Hematopoietic multipotent progenitor cell treated with erythropoietin and hydrocortisone succinate and interleukin-3 and kit ligand, for 4 days (in vitro differentiated cells): ENCODE data around the gene RPS6KA2.

ENCODE experiments used
- DNase-seq: peaks from one replicate; pipeline ENCODE4 v3.0.0-alpha.2; 2015

Gene RPS6KA2

DNA sequence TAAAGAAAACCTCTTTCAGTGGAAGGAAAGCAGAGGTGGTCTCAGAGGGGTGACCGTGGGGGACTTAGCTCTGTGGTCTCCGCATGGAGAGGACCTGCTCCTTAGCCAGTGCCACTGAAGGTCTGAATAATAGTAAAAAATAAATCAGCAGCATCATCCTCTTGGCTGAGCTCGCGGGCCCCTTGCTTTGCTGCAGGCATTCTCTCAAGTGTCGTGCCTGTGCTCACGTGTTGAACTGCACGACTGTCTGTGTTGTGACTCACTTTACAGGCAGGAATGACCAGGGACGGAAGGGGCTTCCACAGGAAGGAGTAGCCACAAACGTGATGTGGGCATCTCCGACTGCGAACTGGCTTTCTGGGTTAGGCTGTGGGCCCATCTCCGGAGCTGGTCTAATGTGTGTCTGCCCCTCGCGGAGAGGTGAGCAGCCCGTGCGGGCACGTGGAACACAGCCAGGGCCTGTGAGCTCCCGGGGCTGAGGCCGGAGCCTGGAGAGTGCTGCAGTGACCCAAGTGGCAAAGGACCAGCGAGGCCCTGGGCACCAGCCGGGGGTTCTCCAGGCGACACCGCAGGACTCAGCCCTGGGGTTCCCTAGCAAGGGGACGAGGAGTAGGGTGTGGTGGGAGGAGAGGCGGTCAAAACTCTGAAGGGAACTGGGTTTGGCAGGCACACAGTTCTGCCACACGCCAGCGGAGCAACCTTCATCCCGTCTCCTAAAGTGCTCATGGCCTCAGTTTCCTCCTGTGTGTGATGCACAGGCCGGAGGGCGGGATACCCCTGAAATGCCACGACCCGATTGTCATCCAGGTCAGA is 129.8 kb downstream of the RPS6KA2 start:
- DNase-seq = no peak

DNA sequence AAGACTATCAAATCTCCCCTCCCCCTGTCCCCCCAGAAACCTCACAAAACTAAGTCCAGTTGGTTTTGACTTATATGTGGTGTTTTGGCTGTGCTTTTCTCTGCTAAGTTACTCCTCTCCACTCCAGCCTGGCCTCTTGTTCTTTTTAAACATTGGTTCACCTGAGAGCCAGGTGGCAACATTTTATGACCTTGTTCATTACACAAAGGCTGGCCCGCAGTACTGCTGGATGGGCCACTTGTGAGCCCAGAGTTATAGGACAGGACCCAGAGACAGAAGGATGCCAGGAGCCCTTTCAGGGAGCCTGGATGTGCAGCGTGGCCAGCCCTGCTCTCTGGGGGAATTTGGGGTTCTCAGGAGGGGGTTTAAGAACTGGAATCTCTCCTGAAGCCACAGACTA is 130.6 kb downstream of the RPS6KA2 start:
- DNase-seq = no peak

- no peak for DNase-seq
Measured at GRCh38 chr6:166495487-166496314, 131.3 kb downstream of the RPS6KA2 start.

DNA sequence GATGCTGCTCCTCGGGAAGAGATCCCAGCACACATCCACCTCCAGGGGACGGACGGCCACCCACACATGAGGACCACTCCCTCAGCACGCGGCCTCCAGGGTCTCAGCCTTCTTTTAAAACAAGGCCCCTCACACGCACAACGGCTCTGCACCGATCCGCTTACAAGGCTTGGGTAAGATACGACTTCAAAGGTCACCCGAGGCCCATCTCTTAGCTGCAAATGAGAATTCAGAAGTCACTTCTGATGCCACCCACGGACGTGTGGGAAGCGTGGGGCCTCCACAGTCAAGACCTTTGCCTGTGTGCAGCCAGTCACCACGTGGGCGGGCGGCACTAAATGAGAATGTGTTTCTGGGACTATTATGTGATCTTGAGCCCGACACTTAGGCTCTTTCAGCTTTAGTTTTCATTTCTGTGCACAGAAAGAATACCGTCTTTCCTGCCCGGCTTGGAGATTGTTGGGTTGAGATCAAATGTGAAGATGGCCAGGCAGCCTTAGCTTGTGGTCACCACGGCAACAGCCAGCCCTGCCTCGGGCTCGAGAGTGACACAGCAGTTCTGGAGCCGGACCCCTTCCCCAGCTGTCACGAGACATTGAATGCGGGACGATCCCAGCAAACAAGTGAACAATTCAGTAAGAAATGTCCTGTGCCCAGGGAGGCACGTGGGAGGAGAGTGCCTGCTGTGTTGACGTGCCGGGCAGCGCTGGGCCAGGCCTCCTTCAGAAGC is 132.1 kb downstream of the RPS6KA2 start:
- DNase-seq = no peak

DNA sequence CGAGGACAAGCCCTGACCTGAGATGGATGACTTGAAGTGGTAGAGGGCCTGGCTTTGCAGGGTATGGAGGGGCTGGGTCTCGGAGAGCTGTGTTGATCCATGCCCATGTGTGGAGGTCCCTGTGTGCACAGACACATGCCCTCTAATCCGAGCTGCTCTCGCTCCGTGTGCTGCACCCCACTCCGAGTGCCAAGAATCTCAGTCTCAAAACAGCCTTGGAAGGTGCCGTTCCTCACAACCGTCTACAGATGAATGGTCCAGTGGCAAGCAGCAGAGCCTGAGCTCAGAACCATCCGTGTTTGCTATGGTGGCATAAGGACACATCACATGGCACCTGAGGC is 133.0 kb downstream of the RPS6KA2 start:
- DNase-seq = no peak

- DNase-seq = no peak
Measured at GRCh38 chr6:166493427-166494100, 133.5 kb downstream of the RPS6KA2 start.

DNA sequence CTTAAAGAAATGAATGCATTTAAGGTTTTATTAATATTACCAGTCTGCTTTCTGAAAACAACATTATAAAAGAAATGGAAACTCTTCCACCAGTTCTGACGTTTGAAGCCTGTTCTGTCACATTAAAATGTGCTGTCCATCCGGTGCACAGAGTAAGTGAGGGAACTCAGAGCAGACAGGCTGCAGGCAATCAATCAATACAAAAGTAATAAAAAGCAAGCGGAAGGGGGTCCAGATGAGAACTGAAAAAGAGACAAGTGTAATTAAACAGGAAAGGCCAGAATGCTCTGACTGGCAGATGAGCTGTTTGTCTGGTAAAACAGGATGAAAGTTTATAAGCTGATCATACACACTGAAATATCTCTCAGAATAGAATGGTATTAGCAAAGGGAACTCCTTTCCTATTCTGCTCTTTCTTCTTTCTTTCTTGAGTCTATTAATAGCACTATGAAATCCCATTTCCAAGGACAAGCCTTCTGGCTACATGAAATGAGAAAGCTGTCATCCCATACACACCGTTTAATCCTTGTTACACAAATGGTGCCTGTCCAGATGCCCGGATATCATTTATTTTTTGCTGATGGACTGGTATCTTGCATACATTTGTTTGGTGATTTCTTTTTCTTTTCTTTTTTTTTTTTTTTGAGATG is 134.8 kb downstream of the RPS6KA2 start:
- DNase-seq = no peak

DNA sequence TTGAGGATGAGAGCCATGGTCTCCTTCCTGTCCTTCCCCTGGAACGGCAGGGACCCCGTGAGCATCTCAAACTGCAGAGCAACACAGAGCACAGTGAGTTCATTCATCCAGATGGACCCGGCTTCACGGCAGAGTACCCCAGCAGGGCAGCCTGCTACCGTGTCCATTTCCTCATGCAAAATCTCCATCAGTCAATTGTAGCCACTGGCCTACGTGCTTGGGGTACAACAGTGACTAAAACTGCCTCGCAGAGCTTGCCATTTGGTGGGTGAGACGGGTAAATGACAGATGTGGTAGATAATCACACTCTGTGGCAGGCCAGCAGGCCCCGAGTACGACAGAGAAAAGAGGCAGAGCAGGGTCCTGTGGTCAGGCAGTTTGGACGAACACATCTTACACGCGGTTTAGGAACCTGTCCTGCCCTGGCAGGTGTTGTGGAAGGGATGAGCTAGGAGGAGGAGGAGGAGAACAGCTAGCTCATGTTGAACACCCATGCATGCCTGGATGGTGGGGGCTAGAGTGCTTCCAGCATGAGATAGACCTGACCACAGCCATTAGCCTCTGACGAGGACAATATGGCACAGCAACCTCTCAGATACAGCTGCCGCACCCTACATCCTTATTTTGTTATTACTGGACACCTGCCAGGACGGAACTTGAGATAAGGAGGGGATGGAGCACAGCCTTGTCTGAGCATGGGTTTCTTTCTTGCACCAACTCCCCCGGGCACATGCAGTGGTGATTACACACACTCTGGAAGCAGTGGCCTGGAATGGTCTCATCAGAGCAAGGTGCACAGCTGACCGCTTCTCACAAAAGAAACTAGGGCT is 136.2 kb downstream of the RPS6KA2 start:
- DNase-seq = peak; percentile 80

GRCh38 chr6:166489301-166490155 is 137.5 kb downstream of the RPS6KA2 start:
- DNase-seq = no peak

- no peak for DNase-seq
Measured at GRCh38 chr6:166488701-166489100, 138.3 kb downstream of the RPS6KA2 start.

DNA sequence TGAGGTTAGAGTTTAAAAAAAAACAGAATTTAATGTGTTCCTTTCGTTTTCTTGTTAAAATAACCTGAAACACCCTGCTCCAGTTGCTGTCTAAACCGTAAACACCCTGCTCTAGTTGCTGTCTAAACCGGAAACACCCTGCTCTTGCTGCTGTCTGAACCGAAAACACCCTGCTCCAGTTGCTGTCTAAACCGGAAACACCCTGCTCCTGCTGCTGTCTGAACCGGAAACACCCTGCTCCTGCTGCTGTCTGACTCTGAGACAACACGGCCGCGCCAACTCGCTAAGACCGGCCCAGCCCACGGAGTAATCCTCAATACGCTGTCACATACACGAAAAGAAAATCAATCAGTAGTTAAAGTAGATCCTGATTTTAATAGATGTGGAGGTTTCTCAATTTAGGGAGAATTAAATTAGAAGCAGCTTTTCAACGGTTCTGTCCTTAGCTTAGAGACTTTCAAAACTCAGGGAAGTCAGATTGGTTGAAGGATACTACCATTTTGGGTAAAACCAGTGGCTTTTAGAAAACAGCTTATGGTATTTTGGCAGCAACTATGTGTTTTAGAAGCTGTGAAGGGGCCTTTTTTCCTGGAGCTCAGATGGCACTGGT is 138.9 kb downstream of the RPS6KA2 start:
- DNase-seq = peak; percentile 94

- no peak for DNase-seq
Measured at GRCh38 chr6:166487148-166487547, 139.9 kb downstream of the RPS6KA2 start.

- DNase-seq = no peak
Measured at GRCh38 chr6:166486536-166486880, 140.5 kb downstream of the RPS6KA2 start.

DNA sequence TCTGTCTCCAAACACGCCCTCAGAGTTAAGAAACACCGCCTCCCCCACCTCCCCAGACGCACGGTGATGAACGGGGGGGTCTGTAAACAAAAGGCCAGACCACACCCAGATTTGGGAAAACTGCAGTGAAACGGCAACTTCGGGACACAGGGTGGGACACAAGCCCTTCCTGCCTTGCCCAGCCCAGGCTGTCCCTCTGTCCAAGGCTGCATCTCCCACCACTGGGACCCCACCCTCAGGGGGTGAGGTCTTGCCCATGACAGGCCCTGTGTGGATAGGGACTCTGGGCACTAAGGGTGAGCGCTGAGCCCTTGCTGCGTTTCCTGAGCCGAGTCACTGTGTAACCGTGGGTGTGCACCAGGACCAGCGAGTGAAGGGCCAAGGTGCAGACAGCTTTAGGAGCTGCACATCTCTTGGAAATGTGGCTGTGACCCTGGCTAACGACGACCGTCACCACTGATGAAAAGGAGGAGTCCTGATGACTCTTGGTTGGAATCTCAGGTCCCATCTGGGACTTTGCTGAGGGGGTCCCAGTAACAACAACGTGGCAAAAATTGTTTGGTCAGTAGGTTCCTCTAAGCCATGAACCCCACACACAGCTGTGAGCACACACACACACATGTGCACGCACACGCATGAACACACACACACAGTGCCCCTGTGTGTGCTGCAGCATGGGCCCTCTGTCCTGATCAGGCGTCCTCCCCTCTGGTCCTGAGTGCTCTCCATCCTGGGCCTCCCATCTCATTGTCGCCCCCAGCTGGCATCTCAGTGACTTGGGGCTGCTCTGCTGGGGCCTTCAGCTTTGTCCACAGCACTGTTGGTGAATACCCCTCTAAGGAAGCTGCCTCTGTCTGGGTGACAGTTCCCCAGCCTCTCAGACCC is 141.2 kb downstream of the RPS6KA2 start:
- DNase-seq = no peak

- DNase-seq = no peak
Measured at GRCh38 chr6:166484863-166485262, 142.2 kb downstream of the RPS6KA2 start.

- no peak for DNase-seq
Measured at GRCh38 chr6:166483573-166484250, 143.3 kb downstream of the RPS6KA2 start.

- DNase-seq = no peak
Measured at GRCh38 chr6:166483026-166483425, 144.0 kb downstream of the RPS6KA2 start.

GRCh38 chr6:166478782-166479592 is 148.1 kb downstream of the RPS6KA2 start:
- no peak for DNase-seq
